ENCODE data around the gene HOXA5.

HOXA5 gene

DNA sequence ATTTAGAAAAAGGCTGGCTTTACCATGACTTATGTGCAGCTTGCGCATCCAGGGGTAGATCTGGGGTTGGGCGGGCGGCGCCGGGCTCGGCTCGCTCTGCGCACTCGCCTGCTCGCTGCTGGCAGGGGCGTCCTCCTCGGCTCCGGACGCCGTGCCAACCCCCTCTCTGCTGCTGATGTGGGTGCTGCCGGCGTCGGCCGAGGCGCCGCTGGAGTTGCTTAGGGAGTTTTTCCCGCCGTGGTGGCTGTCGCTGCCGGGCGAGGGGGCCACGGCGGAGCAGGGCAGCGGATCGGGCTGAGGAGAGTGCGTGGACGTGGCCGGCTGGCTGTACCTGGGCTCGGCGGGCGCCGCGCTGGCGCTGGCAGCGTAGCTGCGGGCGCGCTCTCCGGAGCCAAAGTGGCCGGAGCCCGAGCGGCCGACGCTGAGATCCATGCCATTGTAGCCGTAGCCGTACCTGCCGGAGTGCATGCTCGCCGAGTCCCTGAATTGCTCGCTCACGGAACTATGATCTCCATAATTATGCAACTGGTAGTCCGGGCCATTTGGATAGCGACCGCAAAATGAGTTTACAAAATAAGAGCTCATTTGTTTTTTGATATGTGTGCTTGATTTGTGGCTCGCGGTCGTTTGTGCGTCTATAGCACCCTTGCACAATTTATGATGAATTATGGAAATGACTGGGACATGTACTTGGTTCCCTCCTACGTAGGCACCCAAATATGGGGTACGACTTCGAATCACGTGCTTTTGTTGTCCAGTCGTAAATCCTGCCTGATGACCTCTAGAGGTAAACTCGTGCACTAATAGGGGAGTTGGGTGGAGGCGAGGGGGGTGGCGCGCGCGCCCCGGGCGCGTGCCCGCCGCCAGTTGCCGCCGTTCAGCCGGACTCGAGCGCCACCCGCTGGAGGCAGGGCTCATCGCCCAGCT, at the start of gene HOXA5:
TSS of gene HOXA5 (minus strand) at position 659 of the 927 bp plus-strand sequence. CDS start at position 585, 74 bp downstream.
- no peak for DNase-seq

DNA sequence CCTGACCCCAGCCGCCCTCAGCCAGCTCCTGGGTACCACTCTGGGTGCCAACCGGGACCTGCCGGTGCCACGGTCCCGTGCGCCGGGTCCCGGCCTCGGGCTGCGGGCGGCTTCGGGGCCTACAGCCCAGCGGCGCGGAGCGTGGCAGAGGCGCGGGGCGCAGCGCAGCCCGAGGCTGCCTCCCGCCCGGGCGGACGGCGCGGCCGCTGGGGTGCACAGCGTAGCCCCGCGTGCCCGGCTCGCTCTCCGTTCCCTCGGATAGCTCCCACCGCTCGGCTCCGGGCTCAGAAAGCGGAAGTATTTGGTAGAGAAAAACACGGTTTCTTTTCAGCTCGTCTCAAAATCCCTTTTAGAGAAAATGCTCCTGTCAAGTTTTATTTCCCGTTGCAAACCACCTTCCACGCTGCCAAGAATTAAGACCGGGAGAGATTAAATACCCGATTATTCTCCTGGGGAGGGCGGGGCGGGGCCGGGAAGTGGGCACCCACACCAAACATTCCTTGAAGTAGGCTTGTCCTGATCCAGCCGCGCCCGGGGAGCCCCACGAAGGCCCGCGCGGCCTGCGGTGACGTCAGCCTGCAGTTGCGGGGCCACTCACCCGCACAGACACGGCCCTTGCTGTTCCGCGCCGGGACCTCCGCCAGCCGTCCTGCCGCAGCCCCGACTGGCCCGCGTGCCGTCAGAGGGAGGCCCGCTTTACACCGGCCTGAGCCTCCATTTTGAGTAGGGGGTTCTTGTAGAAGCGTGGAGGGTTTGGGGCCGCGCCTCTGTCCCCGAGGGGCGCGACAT, 49.3 kb upstream of the HOXA5 start:
- DNase-seq = no peak

DNA sequence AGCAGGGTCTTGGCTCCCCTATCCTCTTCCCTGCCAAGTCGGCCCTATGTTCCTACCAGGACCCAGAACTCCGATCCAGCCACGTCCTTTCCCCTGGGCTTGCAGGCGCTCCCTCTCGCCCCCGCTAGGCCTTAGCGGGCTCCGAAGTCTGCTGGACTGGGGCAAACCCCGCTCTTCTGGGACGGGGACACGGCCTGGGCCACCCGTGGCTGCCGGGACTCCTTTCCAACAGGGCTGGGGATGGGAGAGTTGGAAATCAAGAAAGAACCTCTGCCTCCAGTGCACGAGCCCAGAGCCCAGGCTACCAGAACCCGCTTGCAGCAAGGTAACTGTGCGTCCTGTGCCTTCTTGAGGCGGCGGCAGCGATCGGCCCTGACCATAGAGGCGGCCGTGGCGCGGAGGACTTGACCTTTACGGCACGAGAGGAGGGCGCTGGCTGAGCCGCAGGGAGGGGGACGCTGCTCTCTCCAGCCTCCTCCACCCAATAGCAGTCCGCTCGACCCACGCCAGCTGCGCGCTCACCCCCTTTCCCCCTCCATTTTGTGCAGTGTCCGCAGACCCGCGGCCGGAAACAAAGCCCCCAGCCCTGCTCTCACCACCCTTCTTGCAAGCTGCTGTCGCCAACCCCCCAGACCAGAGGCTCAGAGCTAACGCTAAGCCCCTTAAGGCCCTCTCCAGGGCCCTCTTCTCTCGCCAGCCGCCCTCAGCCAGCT, 48.5 kb upstream of the HOXA5 start:
- DNase-seq = no peak

DNA sequence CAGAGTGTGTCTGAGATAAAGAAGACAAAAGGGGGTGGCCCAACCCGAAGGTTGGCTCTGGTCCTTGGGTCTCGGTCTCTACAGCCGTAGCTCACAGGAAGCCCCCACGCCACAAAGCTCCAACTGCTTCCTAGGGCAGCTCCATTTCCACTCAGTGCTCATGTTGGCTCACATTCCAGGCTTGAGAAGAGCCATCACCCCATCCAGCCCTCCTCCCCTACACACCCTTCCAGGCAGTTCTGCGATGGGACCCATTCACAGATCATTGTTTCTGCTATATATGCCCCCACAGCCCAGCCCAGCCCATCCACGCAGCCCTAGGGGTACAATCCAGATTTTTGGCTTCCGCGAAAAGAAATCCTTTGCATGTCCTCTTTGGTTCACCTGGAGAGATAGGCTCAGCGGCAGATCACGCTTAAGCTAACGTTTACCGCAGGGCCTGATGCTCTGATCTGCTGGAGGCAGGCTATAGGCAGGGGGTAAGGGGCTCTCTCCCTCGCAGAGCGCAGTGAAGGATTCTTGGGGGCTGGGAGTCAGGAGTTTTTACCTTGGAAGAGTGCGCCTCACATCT, 47.8 kb upstream of the HOXA5 start:
- no peak for DNase-seq

DNA sequence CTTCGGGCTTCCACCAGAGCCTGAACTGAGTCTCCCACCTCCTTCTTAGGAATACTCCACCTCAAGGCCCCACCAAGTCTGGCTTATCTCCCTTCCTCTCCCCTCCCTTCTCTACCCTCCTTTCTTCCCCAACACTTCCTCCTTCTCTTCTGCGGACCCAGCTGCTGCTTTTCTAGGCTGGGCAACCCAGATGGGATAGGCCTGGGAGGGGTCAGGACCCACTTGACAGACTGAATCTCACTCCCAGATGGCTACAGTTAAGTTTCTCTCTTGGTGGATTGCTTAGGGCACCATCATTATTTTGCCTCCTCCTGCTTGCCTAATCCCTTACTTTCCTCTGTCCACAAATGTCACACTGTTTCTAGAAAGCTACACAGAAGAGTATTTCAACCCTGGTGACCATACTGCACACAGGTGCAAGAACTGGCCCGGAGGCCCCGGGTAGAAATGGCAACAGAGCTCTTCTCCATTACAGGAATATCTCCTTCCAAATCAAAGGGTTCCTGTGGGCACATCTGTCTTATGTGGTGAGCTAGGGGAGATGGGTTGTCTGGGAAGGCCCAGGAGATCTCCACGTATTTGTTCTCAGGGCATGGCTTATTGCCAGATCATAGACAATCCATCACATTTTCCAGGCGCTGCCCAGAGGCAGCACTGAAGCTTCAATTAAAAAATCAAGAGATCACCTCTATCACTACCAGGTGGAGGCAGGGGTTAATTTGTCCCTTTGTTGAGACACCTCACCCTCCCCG, 46.7 kb upstream of the HOXA5 start:
- DNase-seq = no peak

DNA sequence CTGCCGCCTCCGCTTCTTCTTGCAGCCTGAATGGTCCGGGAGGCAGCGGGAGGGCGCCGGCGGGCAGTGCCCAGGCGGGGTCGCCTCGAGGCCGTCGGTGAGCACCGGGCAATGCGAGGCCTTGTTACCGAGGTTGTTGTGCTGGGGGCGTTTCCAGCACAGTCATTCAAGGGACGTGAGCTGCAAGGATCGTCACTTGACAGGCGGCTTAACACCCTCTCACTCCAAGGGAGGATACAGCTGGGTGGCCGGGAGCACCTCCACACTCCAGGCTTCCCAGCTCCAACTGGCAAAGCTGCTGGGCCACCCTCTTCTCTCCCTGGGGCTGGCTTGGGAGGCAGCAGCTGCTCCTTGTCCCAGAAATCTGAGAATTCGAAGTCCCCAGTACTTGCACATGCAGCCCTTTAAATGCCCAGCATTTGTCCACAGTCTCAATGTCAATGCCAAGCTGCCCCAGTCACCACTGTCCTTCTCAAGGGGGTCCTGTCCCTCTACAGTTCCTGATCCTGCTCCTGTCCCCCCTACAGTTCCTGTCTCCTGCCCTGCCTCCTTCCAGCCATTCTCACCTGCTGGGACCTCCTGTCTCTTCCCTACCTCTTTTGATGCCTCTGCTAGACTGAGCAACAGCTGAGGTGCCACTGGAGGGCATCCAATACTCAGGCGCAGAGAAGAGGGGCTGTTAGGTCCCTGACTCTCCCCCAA, 46.0 kb upstream of the HOXA5 start:
- no peak for DNase-seq

DNA sequence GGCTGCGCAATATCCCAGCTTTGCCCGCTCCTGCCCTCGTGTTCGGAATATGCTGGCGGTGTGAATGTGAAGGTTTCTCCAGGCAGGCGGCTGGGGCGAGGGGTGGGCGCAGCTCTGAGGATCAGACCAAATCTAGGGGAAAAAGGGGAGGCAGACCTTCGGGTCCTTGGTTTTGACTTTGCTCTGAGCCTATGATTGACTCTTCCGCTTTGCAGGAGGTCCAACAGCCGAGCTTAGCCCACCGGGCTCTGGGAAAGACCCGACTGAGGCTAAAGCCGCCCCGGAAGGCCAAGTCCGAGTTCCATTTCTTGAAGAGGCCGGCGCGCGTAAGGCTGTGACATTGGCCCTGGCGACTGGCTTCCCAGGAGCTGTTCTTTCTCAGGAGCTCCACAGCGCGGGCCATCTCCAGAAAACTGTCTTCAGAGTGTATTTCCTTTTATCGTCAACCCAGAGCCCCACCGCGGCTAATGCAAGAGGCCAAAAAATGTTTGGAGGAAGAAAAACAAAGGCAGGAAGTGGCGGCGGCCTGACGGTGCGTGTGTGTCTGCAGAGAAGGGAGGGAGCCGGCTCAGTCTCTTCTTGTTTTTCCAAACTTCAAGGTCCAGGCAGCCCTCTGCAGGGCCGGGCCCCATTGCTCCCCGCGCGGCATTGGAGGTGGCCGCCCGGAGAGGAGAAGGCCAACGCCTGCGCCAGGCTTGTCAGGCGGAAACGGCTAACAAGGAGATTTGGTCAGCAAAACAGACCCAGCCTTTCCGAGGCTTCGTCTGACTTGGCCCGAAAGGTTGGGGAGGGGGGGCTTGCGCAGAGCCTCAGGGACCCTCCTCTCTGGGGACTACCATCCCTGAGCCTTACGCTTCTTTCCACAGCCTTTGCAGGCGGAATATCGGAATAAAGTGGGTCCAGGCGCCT, 45.2 kb upstream of the HOXA5 start:
- peak; percentile 47 for DNase-seq

DNA sequence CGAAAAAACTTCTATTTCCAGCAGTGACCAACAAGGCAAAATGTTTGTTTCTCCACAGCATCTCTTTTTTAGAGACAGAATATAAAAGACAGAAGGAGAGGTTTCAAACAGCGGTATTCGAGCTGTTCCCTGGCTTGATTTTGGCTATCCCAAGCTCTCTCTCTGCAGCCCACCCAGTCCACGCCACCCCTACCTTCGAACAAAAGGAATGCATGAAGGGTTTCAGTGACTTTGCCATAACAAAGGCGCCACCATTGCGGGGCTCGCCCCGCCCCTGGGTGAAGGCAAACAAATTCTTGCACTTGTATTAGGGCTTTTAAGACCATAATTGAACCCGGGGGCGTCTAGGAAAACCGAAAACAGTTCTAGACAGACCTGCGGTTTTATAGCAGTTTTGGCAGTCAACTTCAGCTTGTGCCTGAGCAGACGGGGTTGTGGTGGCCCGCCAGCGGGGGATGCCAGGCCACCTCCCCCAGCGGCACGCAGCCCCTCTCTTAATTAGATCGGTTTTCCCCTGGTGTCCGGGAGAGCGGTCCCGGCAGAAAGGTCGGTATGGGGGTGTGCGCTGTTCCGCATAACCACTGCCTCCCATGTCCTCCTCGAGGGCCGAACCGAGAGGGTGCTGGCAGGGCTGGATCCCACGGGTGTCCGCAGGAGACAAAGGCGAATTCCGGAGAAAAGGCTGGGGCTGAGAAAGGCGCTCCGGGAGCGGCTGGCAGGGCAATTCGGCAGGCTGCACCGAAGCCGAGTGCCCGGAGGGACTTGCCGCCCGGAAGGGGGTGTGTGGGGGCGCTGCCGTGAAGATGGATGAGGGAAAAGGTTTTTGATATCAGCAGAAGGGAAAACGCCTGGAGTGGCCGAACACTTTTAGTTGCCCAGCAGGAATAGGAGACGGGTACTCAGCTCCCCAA, 44.2 kb upstream of the HOXA5 start:
- no peak for DNase-seq

DNA sequence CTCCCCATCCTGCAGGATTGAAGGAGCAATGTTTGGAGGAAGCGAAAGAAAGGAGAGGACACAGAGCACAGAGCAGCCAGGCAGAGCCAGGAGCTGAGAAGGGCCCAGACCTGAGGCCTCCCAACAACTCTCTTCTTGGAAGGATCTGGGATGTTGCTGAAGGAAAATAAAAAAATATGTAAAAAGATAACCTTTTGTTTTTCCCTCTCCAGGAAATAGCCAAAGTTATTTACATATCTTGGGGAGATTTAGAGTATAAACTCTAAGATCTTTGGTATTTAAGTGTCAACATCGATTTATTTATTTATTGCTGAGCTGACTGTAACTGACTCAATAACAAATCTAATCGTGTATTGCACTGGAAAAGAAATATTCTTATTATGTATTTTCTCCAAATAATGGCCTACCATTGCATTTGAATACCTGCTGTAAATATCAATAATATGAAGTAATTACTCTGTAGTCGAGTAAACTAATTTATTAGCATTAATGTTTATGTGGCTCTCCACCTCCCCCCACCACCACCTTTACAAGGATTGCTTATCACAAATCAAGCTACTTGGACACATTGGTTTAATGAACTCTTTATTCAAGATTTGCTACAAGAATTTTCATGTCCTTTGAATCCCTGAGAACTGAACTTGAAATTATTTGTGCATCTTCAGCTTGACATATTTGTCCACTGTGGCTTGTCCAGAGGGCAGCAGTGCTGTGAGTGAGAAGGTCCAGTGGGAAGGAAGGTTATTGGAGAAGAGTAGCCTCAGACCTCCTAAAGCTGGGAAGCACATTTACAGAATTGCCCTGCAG, 43.4 kb upstream of the HOXA5 start:
- DNase-seq = no peak

DNA sequence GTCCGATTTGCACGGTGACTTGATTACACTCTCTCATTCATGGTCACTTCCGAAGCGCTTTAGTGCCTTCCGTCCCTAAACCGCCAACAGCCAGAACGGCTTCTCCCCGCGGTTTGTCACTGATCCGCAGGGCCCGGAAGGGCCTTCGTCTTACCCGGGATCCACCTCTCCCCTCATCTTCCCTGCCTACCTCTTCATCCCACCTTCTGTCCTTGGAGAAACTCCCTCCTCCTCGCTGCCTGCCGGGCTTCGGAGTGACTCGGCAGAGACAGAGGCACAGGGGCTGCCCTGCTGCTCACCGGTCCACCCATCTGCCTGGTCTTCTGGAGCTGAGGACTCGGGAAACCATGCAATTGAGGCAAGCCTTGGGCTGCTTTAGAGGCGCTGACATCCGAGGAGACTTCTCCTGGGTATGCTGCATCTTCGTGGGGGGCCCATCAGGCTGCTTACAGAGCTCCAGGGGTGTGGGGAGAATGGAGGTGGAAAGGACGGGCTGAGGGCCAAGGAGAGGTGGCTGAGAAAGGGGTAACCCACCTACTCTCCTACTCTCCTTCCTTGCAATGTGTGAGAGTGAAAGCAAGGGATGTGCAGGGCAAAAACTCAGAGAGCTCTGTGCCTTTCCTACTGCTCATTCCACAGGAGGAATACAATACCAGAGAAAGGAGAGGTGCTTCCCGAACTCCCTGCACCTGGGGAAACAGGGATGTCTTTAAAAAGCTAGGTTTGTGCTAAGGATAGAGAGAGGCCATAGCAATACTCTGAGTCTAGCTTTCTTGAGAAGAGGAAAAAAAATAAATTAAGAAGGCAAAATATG, 42.6 kb upstream of the HOXA5 start:
- DNase-seq = no peak

DNA sequence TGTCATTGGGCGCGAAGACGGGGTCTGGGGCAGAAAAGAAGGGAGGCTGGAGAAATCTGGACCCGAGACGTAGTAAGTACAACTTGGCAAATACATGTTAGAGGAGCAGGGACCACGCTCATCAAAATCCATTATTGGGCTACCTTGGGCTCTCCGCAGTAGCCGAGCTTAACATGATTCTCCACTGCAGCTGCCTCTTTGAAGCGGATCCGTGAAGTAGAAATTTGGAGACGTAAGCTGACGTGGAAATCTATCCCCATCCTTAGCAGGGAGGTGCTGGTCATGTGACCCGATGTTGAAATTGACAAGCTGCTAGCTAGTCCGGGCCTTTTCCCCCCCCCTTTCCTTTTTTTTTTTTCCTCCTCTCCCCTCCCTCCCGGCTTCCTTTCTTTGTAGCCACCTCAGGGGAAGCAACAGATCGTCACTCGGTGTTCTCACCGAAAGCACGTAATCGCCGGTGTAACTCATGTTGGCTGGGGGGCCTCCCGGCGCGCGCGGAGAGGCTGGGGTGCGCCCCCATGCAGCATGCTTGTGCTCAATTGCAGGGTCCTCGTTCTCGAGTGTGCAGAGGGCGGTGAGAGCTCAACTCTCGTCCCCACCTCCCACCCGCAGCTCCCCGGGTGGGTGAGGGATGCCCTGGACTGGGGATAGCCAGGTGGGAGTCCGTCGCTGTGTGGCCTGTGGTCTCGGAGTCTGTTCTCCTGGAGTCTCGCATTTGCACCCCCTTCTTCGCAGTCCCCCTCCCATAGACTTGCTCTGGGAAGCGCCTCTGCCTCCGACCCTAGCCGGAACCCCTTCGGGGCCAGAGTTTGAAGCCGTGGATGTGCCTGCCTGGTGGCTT, 41.8 kb upstream of the HOXA5 start, which contains the start of gene HOXA11:
TSS of gene HOXA11 (minus strand) at position 220 of the 841 bp plus-strand sequence. CDS start at position 132, 88 bp downstream.
- DNase-seq = no peak

DNA sequence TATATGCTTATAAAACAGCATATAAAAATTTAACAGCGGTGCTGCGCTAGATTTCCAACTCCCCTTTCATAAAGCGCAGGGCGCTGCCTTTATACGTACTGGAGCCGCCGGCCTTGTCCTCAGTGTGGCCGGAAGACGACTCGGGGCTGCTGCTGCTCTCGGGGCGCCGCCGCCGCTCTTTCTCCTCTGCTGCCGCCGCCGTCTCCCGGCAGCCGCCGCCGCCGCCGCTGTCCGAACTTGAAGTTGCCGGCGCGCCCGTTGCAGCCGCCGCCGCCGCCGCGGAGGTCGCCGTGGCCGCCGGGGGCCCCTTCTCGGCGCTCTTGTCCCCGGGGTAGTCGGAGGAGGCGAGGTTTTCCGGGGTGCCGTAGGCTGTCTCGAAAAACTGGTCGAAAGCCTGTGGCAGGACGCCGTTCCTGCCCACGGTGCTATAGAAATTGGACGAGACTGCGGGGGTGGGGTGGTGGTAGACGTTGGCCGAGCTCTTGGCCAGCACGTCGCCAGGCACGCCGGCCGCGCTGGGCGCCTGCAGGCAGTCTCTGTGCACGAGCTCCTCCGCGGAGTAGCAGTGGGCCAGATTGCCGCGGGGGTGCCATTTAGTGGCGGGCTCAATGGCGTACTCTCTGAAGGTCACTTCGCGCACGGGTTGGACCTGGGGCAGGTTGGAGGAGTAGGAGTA, 41.0 kb upstream of the HOXA5 start:
- no peak for DNase-seq

DNA sequence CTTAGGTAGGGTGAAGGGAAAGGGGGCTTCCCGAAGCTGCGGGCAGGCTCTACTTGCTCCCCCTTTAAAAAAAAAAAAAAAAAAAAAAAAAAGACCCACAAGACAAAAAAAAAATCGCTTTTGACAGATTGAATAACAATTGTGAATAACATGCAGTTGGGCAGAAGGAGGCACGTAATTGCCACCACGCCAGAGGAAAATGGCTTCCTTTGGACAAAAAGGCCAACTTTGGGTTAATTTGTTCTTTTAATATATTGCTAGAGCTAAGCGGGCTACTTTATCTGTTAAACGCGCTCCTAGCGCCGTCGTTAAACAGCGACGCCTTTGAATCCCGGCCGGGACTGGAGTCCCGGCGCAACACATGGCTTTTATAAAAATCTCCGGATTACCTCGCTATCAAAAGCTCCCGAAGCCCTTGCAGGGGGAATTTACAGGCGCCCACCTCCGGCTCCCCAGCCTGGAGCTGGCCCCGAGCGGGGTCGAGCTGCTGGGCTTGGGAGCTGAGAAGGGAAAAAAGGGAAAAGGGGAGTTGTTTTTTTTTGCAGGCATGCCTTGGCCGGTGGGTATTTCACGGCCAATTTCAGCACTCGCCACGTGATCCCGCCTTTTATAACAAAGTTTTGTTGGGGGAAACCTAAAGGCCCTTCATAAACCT, 40.3 kb upstream of the HOXA5 start:
- no peak for DNase-seq

DNA sequence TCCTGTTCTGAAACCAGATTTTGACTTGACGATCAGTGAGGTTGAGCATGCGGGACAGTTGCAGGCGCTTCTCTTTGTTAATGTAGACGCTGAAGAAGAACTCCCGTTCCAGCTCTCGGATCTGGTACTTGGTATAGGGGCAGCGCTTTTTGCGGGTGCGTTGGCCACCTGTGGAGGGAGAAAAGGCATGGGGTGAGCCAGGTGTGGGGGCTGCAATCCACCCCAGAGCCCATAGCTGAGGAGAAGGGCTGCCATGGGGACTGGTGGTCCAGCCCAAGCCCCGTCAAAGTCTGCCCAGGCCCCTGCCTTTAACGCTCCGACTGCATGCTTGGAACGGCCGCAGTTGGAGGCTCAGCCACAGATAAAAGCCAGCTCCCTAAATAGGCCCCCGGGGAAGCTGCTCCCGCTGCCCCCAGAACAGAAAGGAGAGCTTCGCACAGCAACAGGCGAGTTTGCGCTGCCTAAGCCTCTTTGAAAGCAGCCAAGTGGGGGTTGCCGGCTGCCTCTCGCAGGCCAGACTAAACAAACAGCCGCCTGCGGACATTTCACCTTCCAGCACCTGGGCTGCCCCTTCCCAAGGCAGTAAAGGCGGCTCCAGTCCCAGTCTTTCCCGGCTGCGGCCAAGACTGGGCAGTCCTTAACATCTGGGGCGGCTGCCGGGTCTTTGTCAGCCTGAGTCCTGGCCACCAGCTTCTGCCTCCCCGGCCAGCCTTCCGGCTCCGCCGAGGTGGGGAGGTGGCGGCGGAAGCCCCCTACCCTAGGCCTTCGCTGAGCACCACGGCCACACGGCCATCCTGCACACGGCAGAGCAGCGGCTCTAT, 39.6 kb upstream of the HOXA5 start:
- no peak for DNase-seq
